Thymus (tissue), 11 donors: Measurements from ENCODE around the gene TOE1. TPM values are rescaled to one million over a fixed set of nuclear protein-coding genes. Genes with fewer than 3 reads are reported as not detected.

ENCODE experiments used
- DNase-seq, 9 donors: peaks; one replicate each; pipeline ENCODE4 v3.0.0-alpha.2; 2013; ENCODE audit warnings: low spot score in 9 of 9, low read depth in 6 of 9, missing footprints in 1 of 9
- H3K27ac ChIP-seq, 2 donors: one replicate each; pipeline ENCODE4 v1.5.1; 2013; ENCODE audit warnings: control low read depth in 1 of 2, low read depth in 1 of 2, low read length in 1 of 2, mild to moderate bottlenecking in 1 of 2, moderate library complexity in 1 of 2
- H3K27me3 ChIP-seq, 2 donors: one replicate each; pipeline ENCODE4 v1.5.1; 2013; ENCODE audit warnings: low read length in 1 of 2; ENCODE audit not compliant: control insufficient read depth in 2 of 2, insufficient read depth in 1 of 2
- H3K36me3 ChIP-seq, 2 donors: one replicate each; pipeline ENCODE4 v1.5.1; 2013; ENCODE audit warnings: low read length in 1 of 2, mild to moderate bottlenecking in 1 of 2, moderate library complexity in 1 of 2; ENCODE audit not compliant: control insufficient read depth in 2 of 2, insufficient read depth in 2 of 2
- H3K4me1 ChIP-seq, 2 donors: one replicate each; pipeline ENCODE4 v1.5.1; 2013; ENCODE audit warnings: low read length in 2 of 2; ENCODE audit not compliant: control insufficient read depth in 2 of 2, insufficient read depth in 2 of 2
- H3K4me3 ChIP-seq, 2 donors: one replicate each; pipeline ENCODE4 v1.5.1; 2013; ENCODE audit warnings: low read length in 2 of 2, control low read depth in 1 of 2, mild to moderate bottlenecking in 1 of 2
- H3K9me3 ChIP-seq, 2 donors: one replicate each; pipeline ENCODE4 v1.5.1; 2013; ENCODE audit warnings: low read length in 1 of 2, mild to moderate bottlenecking in 1 of 2; ENCODE audit not compliant: control insufficient read depth in 2 of 2, insufficient read depth in 1 of 2
- WGBS: extraction: QIAGEN DNeasy Blood & Tissue Kit; methylation state at CpG from one replicate; pipeline ENCODE4 v1.1.7; 2013; 5-methylcytosine and 5-hydroxymethylcytosine counted together
- polyA plus RNA-seq: library from polyadenylated mRNA; stranded (reverse); fragments of 200-250 nt; gene quantifications from one replicate; pipeline ENCODE4 v1.2.3, GENCODE V29; 2013
- total RNA-seq: library from RNA; stranded (reverse); fragments of 120-200 nt; gene quantifications from one replicate; pipeline ENCODE4 v1.2.4, GENCODE V29; 2013
- donor health status: healthy.

TOE1 gene
- total and polyA plus RNA-seq, 2 donors: 12.0 to 13.3 TPM

DNA sequence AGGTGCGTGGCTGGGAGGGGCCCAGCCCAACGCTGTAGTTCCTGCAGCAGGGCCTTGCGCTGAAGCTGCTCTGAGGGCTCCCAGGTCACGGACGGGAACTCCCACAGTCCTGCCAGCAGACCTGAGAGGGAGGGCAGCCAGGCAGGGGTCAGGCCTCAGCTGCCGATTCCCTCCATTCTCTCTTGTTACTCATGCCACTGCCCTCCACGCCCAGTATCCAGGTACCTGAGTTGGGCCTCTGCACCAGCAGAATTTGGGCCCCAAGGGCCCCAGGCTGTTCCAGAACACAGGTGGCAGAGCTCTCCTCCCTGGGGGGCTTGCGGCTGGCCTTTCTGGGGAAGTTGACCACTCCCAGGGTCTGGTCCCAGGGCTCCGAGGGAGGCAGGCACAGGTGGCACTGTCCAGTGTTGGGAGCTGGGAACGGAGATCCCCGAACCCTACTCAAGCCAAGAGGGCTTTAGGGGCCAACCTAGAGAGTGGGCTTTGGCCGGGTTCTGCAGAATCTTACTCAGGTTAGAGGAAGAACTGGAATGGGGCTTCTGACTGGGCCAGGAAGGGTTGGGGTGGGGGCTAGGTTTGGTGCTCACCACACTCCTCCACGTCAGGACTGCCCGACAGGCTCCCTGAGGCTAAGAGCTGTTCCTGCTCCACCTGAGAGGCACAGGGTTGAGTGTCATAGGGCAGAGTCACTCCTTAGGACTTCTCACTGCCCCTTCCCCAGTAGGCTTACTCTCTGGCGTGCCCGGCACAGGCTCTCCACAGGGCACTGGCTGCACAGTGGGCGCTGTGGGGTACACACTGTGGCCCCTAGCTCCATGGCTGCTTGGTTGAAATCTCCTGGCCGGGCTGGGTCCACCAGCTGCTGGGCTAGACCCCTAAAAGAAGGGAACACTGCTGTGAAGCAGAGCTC, 8.3 kb upstream of the TOE1 start:
- 98% methylated on average over 18 of the region's 18 CpGs for WGBS
- no peak for DNase-seq
- peaks cover 0 to 8% of the 10 kb centered on the region in 2 donors for H3K27me3 ChIP-seq
- H3K27ac ChIP-seq: no peak overlapping the region
- H3K4me1 ChIP-seq: peaks cover 4 to 21% of the 10 kb centered on the region in 2 donors
- H3K9me3 ChIP-seq: no peaks in the 10 kb centered on the region
- H3K36me3 ChIP-seq: peaks cover 38 to 41% of the 10 kb centered on the region in 2 donors
- no peak overlapping the region for H3K4me3 ChIP-seq

DNA sequence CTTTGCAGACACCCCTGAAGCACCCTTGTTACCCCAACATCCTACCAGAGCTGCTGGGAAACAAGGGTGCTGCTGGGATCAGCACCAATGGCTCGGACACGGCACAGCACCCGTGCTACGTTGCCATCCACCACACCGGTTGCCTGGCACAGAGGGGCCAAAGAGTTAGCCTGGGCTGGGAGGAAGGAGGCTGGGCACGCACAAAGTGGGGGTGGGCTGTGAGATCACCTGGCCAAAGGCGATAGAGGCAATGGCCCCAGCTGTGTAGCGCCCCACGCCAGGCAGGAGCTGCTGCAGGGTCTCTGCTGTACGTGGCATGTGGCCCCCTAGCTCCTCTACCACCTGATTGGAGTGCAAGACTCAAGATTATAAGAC, 7.6 kb upstream of the TOE1 start:
- H3K27me3 ChIP-seq: peaks cover 0 to 4% of the 10 kb centered on the region in 2 donors
- WGBS: 98% methylated on average over 10 of the region's 10 CpGs
- H3K9me3 ChIP-seq: no peaks in the 10 kb centered on the region
- H3K4me1 ChIP-seq: peaks cover 1 to 14% of the 10 kb centered on the region in 2 donors
- DNase-seq: no peak
- H3K27ac ChIP-seq: no peak overlapping the region
- no peak overlapping the region for H3K4me3 ChIP-seq
- H3K36me3 ChIP-seq: peaks cover 38 to 41% of the 10 kb centered on the region in 2 donors

DNA sequence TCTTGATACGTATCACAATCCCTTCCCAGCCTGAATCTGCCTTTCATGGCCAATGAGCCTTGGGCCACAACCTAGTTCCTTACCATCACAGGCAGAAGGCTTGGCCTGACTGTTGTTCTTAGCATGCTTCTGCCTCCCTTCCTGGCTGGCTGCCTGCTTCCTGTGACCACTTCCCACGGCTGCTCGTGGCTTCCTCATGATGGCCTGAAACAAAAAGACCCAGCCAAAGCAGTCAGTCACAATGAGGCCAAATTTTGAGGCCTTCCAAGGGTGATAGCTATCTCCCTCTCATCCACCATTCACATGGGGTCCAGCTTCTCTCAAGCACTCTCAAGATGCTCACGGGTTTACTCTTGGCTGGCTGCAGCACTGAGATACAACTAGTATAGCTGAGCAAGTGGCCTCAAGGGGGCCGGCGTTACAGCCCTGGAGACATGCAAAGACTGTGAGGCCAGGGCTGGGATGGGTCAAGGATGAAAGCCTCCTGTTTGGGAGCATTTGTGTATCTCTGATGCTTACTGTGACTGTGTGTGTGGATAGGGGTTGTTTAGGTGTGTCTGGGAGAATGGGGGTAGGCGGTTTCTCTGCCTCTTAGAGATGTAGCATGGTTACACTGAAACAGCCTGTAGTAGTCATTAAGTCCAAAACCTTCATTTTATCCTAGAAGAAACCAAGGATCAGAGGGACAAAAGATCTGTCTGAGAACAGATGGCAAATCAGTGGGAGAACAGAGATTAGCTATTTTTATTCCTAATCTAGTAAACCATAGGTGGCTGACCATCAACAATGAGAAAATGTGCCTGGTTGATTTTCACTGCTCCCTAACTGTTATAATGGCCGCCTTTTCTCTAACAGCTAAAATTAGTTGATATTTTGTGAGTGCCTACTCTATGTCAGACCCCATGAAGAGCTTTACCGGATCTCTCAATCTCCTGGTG, 5.4 kb upstream of the TOE1 start:
- Histone ChIP-seq H3K4me1 (peaks cover 6 to 10% of the 10 kb centered on the region in 2 donors), H3K27me3 (no peaks in the 10 kb centered on the region), H3K9me3 (no peaks in the 10 kb centered on the region), H3K36me3 (peaks cover 30 to 35% of the 10 kb centered on the region in 2 donors), H3K27ac (no peak overlapping the region), H3K4me3 (no peak overlapping the region)
- whole genome bisulfite sequencing: 86% methylated on average over 9 of the region's 9 CpGs
- DNase-seq: no peak

DNA sequence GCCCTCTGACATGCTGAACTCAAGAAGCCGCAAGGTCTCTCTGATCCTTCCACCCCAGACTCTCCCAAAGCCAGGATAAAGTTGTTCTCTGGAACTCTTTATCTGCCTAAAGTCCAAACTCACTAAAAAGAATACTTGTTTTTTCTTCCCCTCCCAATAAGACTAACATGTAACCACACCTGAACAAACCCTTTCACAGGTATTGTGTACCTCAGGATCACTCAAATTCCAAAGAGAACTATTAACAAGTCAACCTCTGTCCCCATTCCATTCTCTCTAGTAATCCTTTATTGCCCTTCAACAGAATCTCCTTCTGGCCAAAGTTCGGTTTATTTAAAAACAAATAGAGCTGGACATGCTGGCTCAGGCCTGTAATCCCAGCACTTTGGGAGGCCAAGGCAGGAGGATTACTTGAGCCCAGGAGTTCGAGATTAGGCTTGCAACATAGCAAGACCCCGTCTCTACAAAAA, 4.1 kb upstream of the TOE1 start:
- H3K27ac ChIP-seq: no peak overlapping the region

DNA sequence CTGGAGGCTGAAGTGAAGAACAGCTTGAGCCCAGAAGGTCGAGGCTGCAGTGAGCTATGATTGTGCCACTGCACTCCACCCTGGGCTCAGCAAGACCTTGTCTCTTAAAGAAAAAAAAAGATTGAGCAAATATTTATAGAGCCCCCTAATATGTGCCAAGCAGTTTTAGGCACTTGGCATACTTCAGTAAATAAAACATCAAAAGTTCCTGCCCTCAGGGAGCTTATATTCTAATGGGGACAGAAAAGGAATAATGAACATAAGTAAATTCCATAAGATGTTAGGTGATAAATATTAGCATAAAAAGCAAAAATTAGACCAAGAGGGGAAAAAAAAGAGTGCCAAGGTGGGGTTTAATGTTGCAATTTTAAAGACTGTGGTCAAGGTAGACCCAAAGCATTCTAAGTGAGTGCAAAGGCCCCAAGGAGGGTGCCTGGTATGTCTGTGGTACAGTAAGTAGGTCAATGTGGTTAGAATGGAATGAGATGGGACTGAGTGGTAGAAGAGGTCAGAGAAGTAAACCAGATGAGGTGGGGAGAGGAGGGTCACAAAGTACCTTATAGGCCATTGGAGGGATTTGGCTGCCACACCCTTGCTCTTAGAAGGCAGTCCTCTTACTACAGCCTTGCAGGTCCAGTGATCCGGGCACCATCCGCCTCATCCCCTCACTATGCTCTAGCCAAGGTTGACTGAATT, 2.2 kb upstream of the TOE1 start:
- peaks cover 23 to 28% of the 10 kb centered on the region in 2 donors for H3K36me3 ChIP-seq
- WGBS: 82% methylated on average over 3 of the region's 3 CpGs
- no peaks in the 10 kb centered on the region for H3K27me3 ChIP-seq
- H3K9me3 ChIP-seq: no peaks in the 10 kb centered on the region
- no peak for DNase-seq
- peaks cover 19 to 23% of the 10 kb centered on the region in 2 donors for H3K4me1 ChIP-seq
- no peak overlapping the region for H3K4me3 ChIP-seq
- H3K27ac ChIP-seq: no peak overlapping the region

More for the DNA sequence above, 4.1 kb upstream of the TOE1 start:
- H3K4me1 ChIP-seq: peaks cover 11 to 14% of the 10 kb centered on the region in 2 donors
- 98% methylated on average over 4 of the region's 4 CpGs for WGBS
- DNase-seq: no peak
- no peak overlapping the region for H3K4me3 ChIP-seq
- H3K36me3 ChIP-seq: peaks cover 24 to 35% of the 10 kb centered on the region in 2 donors
- H3K9me3 ChIP-seq: no peaks in the 10 kb centered on the region
- no peaks in the 10 kb centered on the region for H3K27me3 ChIP-seq

DNA sequence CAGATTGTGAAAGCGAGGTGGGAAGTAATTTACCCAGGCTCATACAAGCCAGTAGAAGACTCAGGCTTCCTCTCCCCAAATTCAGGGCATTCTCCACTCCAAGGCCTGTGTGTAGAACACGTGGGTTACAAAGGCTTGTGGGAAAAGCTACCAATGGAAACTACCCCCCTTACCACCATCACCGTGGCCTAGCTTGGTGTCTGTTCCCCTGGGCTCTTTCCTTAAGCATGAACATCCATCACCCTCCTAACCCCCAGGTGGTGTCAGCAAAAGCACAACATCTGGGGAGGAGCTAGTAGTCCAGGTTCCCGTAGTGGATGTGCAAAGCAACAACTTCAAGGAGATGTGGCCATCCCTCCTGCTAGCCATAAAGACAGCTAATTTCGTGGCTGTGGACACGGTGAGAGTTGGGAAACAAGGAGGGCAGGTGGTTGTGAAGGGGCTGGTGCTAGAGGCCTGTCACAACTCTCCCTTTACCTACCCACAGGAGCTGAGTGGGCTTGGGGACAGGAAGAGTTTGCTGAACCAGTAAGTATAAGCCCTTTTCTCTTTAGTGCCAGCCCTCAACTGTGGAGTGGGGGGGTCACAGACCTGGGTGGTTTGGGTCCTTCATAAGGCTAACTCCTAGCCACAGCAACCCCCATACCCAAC, 971 bp downstream of the TOE1 start:
- WGBS: 34% methylated on average over 6 of the region's 6 CpGs
- Histone ChIP-seq H3K4me1 (peaks cover 19 to 23% of the 10 kb centered on the region in 2 donors), H3K4me3 (peak overlapping the region; percentile 59 to 84), H3K27ac (peak overlapping the region in 1 of 2 donors; percentile 96), H3K9me3 (no peaks in the 10 kb centered on the region), H3K36me3 (peaks cover 42 to 43% of the 10 kb centered on the region in 2 donors), H3K27me3 (no peaks in the 10 kb centered on the region)
- peak in 2 of 9 donors; percentile 13 to 41 for DNase-seq

DNA sequence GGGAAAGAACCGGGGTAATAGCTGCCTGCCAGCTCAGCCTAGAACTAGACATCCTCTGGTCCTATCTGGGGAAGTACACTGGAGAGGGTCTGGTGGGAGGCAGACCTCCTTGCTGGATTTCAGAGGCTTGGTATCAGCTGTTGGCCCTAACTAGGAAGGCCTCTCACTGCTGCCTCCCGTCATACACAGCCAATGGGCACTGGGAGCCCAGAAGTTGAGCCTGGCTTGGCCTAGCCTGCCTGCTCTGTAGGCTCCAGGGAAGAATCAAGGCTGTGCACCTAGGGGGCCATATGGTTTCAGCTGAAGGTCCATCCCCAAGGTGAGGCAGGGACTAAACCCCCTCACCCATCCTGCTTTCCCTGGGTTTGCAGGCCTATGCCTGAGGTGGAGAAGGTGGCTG, 4.5 kb downstream of the TOE1 start:
- 99% methylated on average over 2 of the region's 2 CpGs for WGBS

DNA sequence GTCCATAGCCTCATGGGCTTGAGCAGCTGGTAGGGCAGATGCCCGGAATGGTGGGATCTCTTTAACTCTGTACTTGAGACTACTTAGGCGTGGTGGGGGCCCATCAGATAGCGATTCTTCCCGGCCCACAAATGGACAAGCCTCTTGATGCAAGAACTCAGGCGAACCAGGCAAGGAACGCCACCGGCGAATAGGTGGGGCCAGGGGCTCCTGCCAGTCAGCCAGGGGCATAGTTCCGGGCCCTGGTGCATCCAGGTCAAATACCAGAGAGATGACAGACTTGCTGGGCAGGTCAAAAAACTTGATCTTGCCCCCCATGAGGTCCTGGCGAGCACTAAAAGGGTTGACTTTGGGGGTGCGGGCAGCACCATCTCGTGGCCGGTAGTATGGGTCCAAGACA, 5.0 kb downstream of the TOE1 start:
- no peaks in the 10 kb centered on the region for H3K27me3 ChIP-seq
- H3K27ac ChIP-seq: no peak overlapping the region
- no peak overlapping the region for H3K4me3 ChIP-seq
- H3K9me3 ChIP-seq: no peaks in the 10 kb centered on the region
- no peak for DNase-seq
- 99% methylated on average over 13 of the region's 13 CpGs for WGBS
- peaks cover 42 to 51% of the 10 kb centered on the region in 2 donors for H3K36me3 ChIP-seq
- peaks cover 12 to 13% of the 10 kb centered on the region in 2 donors for H3K4me1 ChIP-seq

More for the DNA sequence above, 4.5 kb downstream of the TOE1 start:
- Histone ChIP-seq H3K4me3 (no peak overlapping the region), H3K9me3 (no peaks in the 10 kb centered on the region), H3K4me1 (peaks cover 12 to 13% of the 10 kb centered on the region in 2 donors), H3K27me3 (no peaks in the 10 kb centered on the region), H3K36me3 (peaks cover 42 to 51% of the 10 kb centered on the region in 2 donors), H3K27ac (no peak overlapping the region)
- no peak for DNase-seq
